Muscle of back (tissue), 11 donors: ENCODE measurements around the gene HTRA3. TPM values are rescaled to one million over a fixed set of nuclear protein-coding genes. Genes with fewer than 3 reads are reported as not detected.

Experiments
- DNase-seq, 3 donors: peaks; one replicate each; pipeline versions ENCODE4 v3.0.0 to v3.0.0-alpha.2; 2013
- polyA plus RNA-seq, 10 donors: library from polyadenylated mRNA; unstranded; fragments of 120-200 nt; gene quantifications; one replicate each; pipeline ENCODE4 v1.2.1, GENCODE V29; 2013; ENCODE audit not compliant: insufficient read length in 10 of 10

The HTRA3 gene
- polyA plus RNA-seq, 10 donors: 29.5 to 69.5 (median 51.7) TPM

DNA sequence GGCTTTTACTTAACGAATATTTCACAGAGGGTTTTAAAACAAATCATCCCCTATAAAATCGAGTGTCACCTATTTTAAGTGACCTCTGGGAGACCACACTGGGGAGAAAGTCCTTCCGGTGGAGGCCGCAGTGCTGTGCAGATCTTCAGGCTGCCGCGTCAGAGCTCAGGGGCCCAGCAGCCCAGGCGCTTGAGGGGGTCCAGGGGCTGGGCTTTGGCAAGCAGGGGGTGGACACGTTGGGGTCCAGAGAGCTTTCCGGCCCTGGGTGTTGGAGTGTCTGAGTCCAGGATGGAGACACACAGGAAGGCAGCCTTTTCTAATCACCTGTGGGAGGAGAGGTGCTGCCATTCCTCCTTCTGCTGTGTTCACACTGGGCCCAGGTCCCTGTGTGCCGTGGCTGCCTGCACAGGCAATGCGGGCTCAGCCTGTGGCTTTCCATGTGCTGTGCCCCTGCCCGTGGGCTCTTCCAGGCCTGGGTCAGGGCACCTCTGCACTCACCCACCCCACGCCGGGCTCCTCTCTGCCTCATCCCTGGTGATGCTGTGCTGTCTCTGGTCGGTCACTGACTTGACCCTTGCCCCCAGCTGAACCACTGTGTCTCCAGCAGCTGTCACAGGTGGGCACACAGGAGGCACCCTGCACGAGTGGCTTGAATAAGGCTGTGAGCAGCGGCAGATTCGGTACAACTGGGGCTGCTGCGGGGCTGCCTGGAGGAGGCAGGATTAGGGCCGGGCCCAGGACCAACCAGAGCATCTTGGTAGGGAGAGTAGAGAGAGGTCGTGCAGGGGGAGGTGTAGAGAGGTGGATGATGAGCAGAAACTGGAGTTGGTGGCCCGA is 10.0 kb downstream of the HTRA3 start:
- no peak for DNase-seq

DNA sequence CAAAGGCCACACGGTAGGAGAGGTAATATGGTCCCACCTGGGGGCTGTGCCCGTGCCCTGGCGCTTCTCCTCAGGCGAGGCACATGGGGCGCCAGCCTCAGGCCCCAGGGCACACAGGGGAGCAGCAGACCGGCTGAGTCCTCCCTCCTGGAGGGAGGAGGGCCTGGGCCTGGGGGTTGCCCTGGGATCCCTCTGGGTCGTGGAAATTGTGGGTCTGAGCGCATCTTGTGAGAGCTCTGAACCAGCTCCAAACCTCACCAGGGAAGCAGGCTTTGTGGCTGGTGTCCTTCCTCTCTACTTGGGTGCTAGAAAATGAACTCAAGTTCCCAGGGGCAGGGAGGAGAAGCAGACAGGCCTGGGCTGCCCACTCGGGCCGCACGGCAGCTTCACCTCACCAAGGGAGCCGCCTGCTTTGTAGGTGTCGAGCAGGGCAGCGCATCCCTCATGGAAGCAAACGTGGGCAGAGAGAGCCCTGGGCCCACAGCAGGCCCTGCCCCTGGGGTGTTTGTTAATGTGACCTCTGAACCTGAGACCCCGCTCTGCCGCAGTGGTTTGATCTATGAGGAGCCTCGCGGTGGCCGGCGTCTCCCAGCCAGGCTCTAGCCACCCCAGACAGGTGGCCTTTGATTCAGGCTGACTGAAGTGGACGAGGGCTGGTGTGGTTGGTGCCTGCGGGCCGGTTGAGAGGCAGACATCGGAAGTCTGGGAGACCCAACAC is 10.8 kb downstream of the HTRA3 start:
- no peak for DNase-seq

DNA sequence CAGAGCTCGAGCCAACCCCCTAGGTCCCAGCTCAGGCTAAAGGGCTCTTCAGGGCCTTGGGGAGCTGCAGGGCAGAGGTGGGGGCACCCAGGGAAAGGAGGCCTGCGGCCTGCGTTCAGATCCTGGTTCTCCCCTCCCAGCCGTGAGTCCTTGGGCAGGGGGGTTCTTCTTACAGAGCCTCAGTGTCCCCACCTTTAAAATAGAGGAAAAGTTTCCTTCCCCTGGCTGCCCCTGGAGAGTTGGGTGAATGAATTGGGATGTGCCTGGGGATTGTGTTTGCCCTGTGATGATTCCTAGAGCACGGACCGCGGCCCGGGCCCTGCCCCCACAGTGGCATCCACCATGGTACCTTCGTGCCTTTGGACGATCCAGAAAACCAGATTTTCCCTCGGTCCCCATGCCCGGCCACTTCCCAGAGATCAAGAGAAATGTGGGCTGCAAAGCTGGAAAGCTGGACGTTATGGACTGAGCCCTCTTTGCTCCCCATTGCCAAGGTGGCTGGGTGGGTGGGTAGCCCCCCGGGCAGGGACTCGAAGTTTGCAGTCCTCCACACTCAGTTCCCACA is 11.4 kb downstream of the HTRA3 start:
- DNase-seq: no peak

DNA sequence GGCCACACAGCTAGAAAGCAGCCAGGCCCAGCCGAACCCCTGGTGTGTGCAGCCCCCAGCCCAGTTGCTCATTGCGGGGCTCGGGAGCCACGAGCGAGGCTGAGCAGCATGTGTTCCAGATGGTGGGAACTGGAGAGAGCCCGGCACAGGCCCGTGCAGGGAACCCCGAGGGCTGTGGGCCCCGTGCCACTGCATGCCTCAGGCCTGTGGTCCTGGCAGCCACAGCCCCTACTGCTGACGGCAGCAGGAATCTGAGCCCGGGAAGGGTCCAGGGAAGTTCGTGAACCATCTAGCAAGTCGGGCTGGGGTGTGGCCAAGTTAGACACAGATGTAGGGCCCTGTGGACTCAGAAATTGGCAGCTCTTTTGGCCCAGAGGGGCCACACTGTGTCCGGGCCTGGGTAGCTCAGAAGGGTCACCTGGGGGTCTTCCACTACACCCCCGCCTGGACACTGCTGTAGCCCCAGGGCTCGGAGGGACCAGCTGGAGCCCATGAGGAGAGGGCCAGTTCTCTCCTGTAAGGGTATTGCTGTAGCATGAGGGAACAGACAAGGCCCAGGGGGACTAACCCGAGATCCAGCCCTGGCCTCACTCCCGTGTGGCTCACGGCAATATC is 12.1 kb downstream of the HTRA3 start:
- DNase-seq: peak; percentile 80 to 92 (median 84)

DNA sequence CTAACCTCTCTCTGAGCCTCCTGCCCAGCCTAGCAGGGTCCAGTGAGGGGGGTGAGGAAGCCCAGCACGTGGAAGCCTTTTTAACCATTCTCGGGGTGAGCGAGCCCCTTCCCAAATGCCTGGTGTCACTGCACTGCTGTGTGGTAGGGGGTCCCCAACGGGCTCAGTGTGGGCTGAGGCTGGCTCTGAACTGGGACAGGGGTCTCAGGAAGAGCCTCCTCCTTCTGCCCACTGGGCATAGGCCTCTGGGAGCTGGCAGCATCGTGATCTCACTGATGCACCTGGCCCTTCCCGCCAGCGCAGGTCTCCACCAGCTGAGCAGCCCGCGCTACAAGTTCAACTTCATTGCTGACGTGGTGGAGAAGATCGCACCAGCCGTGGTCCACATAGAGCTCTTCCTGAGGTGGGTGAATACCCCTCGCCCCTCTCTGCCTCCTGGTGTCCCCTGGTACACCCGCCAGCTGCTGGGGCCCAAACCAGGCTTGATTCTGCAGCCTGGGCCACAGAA is 12.6 kb downstream of the HTRA3 start:
- no peak for DNase-seq

DNA sequence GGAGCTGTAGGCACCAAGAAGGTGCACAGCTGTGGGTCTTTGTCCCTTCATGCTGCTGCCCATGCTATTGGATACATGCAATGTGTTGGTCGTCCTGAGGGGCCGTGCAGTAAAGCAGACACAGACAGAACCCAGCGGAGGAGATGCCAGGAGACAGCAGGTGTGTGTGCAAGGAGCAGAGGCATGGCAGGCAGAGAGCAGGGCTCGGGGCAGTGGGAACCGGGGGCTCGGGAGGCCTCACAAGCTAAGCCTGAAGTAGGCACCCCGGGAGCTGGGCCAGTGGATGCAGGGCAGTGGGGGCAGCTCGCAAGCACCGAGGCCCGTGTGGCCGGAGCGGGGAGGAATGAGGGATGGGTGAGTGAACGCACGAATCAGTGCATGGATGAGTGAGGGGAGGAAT is 13.2 kb downstream of the HTRA3 start:
- no peak for DNase-seq

DNA sequence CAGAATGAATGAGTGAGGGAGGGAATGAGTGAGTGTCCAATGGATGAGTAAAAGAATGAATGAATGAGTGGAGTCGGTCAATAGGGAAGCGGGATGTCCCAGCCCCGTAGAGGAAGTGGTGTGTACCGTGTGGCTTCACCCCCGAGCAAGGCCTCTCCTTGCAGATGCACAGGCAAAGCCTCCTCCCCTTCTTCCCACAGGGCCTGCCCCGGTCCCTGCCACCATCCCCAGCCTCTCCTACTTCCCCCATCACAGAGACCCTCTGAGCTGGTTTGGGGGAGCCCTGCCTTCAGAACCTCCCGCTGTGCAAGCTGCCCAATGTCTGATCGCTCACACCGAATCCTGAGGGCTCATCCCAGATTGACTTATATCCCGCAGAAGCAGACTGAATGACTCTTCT is 13.6 kb downstream of the HTRA3 start:
- DNase-seq: peak in 1 of 3 donors; percentile 47

DNA sequence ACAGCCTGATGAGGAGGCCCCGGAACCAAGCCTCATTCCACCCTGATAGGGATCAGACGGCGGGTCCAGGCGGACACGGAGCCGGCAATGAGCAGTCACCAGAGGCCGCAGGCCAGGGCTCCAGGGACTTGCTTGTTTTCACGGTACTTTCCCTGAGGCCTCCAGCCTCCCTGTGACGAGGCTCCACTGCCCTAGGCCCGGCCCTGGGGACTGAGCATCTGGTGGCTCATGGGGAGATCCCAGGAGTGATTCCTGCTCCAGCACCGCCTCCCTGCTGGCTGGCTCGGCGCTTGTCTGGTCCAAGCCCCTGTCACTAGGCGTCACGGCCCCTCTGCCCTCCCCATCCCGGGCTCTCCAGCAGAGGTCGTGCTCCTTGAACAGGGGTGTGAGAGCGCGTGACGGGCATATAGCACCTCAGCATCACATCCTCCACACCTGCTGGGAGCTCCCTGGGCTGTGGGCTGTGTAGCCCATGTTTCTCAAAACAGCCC is 14.1 kb downstream of the HTRA3 start:
- DNase-seq: no peak

DNA sequence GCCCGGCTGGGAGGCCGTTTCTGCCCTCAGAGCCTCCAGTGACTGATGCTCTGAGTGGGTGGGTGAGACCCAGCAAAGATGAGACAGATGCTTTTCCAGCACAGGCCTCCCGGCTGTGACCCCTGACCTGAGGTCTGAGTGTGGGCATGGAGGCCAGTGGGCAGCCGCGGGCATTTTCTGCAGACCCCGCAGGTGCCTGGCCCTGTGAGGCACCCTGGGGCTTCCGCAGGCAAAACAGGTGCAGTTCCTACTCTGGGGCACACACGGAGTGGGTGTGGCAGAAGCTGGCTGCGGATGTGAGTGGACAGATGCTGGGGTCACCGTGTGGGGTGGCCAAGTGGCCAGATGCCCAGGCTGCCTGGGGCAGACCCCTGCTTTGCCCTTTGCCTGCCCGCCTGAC is 14.8 kb downstream of the HTRA3 start:
- DNase-seq: no peak

DNA sequence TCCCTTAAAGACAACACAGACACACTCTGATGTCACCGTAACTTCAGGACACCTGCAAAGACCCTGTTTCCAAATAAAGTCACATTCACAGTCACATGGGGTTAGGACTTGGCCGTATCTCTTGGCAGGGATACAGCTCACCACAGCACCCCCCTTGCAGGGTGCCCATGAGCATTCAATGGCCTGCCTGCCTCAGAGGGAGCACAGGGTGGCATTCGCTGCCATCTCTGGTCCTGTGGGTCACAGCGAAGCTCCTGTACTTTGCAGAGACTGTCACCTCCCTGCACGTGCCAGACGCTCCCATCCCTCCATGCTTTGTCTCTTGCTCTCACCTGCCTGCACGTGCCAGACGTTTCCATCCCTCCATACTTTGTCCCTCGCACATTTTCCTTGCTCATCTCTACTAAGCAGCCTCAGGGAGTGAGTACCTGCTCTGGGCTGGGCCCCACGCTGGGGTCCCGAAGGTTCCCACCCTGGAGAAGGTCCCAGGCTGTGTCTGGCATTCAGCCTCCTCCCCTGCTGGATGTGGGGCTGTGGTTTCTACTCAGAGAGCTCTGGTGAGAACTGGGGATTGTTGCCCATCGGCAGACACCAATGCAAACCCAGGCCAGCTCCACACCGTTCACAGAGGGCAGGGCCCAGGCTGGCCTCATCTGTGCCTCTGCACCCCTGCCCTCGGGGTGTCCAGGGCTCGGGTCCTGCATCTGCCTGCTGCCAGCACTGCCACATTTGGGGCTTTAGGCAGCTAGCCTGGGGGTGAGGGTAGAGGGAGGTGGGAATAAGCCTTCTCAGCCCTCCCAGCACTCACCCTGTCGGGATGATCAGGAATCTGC is 15.8 kb downstream of the HTRA3 start:
- no peak for DNase-seq

DNA sequence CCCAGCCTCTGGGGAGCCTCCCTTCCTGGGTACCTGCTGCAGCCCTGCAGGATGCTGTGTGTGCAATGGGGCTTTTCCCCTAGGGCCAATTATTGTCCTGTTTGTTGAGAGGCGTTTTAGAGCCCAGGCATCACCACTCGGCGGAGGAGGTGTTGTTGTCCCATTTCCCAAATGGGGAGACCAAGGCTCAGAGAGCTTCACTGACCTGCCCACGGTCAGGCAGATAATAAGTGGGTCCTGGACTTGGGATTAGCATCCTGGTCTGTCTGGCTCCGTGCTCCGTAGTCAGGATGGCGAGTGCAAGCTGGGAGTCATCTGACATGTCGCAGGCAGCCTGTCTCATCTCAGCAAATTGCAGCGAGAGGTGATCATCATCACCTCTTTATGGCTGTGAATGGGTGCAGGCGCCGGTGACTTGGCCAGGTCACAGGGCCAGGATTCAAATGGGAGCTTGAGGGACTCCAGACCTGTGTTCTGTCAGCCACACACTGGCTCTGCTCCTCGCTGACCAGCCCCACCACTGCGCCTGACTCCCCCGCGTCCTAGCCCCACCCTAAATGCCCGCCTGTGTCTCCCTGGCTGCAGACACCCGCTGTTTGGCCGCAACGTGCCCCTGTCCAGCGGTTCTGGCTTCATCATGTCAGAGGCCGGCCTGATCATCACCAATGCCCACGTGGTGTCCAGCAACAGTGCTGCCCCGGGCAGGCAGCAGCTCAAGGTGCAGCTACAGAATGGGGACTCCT is 16.6 kb downstream of the HTRA3 start:
- DNase-seq: no peak

DNA sequence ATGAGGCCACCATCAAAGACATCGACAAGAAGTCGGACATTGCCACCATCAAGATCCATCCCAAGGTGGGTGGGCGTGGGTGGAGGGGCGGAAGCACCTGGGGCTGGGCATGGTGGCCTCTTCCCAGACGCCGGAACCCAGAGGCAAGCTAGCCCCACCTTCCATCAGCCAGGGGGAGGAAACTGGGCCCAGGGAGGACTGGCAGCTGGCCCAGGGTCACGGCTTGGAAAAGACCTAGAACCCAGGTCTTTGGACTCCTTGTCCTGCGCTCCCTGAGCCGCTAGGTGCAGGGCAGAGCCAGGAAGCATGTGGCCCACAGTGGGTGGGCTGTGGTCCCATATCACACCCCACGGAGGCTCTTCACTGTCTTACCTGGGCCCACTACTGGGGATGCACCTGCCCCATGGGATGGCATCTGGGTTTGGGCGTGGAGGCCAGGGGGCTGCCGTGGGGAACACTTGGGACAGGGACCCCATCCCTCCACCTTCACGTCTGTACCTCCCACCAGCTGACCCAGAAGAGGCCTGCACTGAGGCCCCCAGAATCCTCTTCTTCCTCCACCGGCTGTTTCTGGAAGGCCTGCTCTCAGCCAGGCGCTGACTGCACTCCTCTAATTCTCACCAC is 17.3 kb downstream of the HTRA3 start:
- DNase-seq: no peak

DNA sequence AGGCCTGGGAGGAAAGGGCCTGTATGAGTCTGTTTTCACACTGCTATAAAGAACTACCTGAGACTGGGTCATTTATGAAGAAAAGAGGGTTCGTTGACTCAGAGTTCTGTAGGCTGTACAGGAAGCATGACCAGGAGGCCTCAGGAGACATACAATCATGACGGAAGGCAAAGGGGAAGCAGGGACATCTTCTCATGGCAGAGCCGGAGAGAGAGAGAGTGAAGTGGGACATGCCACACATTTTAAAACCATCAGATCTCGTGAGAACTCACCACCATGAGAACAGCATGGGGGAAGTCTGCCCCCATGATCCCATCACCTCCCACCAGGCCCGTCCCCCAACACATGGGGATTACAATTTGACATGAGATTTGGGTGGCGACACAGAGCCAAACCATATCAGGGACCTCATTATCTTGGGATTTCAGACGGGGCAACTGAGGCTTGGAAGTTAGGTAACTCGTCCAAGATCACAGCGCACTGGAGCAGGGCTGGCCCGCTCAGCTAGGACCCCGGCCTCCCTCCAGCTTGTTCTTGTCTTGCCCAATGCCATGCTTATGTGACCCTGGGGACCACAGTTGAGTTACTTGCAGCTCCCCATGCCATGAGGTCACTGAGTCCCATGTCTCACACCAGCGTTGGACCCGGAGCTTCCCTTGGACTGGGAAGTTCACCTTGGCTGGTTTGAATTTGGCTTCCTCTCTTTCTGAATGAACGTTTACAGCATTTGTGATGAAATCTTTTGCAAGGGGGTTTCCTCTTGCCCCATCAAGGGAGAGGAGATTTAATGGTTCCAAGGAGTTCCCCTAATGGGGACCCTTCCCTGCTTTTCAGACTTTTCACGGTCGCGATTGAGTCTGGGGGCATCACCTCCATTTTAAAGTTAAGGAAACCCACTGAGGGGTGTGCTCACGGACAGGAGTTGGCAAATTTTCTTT is 18.1 kb downstream of the HTRA3 start:
- DNase-seq: no peak

DNA sequence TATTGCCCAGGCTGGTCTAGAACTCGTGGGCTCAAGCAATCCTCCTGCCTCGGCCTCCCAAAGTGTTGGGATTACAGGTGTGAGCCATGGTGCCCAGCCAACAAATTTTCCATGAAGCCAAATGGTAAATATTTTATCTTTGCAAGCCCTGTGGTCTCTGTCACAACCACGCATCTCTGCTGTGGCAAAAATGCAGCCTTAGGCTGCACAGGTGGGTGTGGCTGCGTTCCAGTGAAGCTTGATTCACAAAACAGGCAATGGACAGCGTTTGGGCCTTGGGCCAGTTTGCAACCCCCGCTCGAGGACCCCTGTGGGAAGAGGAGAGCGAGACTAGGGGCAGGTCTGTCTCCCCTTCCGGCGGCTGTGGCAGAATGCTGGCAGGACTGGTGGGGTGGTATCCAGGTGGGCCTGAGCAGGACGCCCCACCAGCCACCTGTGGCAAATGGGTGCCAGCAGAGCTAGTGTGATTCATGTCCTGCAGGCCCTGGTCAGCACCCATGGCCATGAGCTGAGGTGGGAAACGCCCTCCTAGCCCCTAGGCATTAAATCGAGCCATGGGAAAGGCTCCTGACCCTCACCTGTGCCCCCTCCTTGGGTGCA is 19.7 kb downstream of the HTRA3 start:
- DNase-seq: no peak

DNA sequence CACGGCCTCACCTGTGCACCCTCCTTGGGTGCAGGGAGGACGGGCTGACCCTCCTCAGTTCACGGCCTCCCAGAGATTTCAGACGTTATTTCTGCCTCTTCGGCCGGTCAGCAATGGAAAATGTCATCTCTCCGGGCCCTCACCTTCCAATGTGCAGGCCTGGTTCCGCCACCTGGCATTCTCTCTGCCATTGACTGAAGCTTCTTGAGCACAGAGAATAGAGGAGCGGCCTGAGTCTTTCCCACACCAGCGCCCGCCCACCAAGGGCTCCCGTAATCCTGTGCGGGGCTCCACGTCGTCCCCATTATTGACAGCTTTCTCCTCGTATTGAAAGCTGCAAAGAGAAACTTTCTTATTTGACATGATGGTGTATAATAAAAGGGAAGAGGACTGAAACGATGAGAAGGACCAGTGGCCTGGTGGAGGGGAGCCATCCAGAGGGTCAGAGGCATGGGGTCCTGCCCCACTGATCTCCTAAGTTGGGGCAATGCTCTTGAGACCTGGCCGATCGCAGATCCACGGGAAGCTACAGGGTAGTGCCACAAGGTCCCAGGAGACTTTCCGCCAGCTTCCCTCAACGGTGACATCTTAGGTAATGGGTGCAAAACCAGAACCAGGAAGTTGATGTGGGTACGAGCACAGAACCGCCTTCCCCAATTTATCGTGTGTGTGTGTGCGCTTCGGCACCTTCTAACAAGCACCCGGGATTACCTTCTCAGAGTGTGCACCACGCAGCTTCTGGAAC is 20.6 kb downstream of the HTRA3 start:
- no peak for DNase-seq

DNA sequence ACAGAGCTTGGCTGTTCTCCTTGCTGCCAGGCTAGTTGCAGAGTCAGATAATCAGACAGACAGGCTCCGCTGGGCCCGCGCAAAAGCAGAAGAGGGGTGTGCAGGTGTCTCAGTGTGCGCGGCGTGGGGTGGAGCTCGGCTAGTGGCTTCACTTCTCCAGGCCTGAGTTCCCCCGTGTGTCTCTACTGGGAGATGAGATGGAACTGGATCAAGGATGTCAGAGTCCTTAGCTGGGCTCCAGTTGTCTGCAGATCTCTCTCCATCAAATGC is 21.1 kb downstream of the HTRA3 start:
- no peak for DNase-seq

DNA sequence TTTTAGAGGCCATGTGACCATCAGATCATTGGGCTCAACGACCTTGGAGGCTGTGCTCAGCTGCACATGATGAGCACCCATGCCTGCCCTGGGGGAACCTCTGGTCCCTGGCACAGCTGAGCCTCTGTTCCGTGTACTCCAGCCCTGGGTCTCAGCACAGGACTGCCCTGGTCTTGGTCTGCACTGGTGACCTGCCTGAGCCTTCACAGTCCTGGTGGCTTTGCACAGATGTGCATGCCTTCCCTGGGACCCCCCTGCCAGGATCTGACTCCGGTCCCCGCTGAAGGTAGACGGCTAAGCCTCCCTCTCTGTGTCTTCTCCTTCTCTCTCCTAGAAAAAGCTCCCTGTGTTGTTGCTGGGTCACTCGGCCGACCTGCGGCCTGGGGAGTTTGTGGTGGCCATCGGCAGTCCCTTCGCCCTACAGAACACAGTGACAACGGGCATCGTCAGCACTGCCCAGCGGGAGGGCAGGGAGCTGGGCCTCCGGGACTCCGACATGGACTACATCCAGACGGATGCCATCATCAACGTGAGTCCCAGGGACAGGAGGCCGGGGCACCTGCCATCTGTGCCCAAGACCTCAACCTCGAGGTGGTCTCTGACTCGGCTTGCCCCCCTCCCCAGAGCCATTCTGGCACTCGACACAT is 21.6 kb downstream of the HTRA3 start:
- DNase-seq: no peak
